Fibroblast of the aortic adventitia (primary cell): ENCODE measurements around the gene COPG1. TPM values are rescaled to one million over a fixed set of nuclear protein-coding genes. Genes with fewer than 3 reads are reported as not detected.
"Not testable (repeated sequence)": the region's sequence is repeated elsewhere in the genome, so short reads cannot be mapped to it uniquely, and the experiment has no call there.

ENCODE experiments used
- DNase-seq: peaks from one replicate; pipeline ENCODE4 v3.0.0-alpha.2; 2010; ENCODE audit warnings: low read depth
- H3K4me3 ChIP-seq: 2 replicates; pipeline ENCODE4 v1.5.1; 2011; ENCODE audit warnings: low read depth, mild to moderate bottlenecking, control low read depth, low read length, moderate library complexity
- total RNA-seq: library from RNA; depleted of rRNA; stranded (reverse); fragments of >200 nt; gene quantifications from 2 replicates; pipeline ENCODE4 v1.2.3, GENCODE V29; 2012; ENCODE audit warnings: low replicate concordance
- TF ChIP-seq, protein P1 (sequence below): IDR thresholded peaks from 2 replicates; pipeline ENCODE4 v1.5.1; 2011; ENCODE audit warnings: mild to moderate bottlenecking, low read length, control low read depth, inconsistent platforms; ENCODE audit not compliant: insufficient read depth

Gene COPG1
- total RNA-seq, 1 donor = 235 TPM

DNA sequence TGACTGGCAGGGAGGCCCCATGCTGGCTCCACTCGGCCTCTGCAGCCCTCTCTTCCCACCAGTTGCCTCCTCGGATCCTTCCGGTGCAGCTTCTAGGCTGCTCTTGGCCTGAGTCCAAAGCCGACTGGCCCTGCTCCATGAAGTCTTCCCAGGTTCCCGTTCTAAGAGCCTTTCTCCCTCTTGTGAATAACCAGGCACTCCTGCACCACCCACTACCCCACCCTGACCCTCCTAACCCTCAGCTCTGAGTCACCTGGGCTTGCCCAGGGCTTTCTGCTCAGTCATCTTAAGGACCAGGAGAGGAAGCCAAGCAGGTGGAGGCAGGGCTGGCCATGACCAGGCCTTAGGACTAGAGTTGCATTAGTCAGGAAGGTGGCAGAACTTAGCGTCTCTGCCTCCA is 37.6 kb upstream of the COPG1 start:
- H3K4me3 ChIP-seq = no peak overlapping the region
- DNase-seq = peak; percentile 89
- TF ChIP-seq, protein P1, sequence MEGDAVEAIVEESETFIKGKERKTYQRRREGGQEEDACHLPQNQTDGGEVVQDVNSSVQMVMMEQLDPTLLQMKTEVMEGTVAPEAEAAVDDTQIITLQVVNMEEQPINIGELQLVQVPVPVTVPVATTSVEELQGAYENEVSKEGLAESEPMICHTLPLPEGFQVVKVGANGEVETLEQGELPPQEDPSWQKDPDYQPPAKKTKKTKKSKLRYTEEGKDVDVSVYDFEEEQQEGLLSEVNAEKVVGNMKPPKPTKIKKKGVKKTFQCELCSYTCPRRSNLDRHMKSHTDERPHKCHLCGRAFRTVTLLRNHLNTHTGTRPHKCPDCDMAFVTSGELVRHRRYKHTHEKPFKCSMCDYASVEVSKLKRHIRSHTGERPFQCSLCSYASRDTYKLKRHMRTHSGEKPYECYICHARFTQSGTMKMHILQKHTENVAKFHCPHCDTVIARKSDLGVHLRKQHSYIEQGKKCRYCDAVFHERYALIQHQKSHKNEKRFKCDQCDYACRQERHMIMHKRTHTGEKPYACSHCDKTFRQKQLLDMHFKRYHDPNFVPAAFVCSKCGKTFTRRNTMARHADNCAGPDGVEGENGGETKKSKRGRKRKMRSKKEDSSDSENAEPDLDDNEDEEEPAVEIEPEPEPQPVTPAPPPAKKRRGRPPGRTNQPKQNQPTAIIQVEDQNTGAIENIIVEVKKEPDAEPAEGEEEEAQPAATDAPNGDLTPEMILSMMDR = no peak

DNA sequence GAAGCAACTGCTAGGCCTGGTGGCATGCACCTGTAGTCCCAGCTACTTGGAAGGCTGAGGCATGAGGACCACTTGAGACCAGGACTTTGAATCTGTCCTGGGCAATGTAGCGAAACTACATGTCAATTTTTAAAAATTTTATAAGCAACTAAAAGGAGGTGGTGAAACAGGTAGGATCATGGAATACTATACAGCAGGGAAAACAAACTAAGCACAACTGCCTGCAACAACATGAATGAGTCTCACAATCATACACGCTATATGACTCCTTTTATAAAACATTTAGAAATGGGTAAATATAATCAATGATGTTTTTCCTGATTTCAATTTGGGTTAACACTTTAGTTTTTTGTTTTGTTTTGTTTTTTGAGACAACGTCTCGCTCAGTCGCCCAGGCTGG is 36.2 kb upstream of the COPG1 start:
- no peak for DNase-seq
- H3K4me3 ChIP-seq = no peak overlapping the region
- TF ChIP-seq, protein P1 = no peak

DNA sequence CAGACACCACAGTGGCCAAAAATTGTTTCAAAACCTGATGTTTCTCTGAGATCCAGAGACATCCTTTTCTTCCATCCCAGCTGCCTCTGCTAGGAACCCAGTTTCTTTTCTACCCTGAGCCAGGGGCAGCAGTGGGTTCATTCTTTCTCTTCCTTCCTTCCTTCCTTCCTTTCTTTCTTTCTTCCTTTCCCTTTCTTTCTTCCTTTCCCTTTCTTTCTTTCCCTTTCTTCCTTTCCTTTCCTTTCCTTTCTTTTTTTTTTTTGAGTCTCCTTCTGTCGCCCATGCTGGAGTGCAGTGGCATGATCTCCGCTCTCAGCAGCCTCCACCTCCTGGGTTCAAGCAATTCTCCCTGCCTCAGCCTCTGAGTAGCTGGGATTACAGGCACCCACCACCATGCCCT is 30.7 kb upstream of the COPG1 start:
- no peak overlapping the region for H3K4me3 ChIP-seq
- TF ChIP-seq, protein P1 = no peak
- DNase-seq = no peak

DNA sequence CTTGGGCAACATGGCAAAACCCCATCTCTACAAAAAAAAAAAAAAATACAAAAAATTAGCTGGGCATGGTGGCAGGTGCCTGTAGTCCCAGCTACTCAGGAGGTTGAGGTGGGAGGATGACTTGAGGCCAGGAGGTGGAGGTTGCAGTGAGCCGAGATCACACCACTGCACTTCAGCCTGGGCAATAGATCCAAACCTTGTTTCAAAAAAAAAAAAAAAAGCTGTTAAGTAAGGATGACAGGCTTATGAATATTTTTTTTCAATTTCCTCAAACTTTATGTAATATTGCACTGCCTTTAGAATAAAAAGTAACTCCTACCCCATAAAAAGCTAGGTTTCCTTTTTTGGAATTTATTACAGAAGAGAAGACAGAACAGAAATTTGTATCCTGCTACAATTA is 25.0 kb upstream of the COPG1 start:
- DNase-seq, H3K4me3 ChIP-seq: not testable (repeated sequence)

DNA sequence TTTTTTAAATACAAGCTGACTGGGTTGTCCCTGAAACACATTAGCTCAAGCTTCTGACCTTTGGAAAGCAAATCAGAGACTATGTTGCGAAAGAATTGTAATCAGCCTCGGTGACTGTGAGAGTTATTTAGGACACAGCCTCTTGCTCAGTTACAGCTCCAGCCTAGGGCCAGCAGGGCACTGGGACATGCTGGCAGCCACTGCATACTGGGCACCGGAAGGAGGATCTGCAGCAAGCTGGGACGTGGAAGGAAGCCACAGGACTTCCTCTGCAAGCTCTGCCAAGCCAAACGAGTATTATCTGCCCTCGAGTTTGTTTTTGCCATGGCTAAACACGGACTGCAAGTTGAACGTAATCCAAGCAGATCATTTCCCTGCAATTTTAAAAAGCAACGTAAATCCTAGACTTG is 24.4 kb upstream of the COPG1 start:
- H3K4me3 ChIP-seq = peak overlapping the region; percentile 49
- peak; percentile 75 for DNase-seq
- TF ChIP-seq, protein P1 = no peak

DNA sequence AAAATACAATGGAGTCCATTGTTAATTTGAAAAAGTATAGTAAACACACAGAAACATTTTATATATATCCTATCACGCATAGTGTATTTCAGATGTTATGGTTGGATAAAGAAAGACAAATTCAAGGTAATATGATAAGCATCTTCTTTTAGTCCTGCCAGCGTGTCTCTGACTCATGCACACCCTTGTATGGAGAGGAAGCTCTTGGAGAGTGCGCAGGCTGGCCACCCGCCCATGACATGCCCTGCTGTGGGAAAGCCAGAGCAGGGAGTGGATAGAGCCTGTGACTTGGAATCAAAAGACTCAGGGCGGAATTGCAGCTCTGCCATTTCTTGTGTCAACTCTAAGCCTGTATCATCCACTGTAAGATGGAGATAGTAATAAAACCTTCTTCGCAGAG is 23.0 kb upstream of the COPG1 start:
- H3K4me3 ChIP-seq = no peak overlapping the region
- TF ChIP-seq, protein P1 = no peak
- DNase-seq = peak; percentile 91

DNA sequence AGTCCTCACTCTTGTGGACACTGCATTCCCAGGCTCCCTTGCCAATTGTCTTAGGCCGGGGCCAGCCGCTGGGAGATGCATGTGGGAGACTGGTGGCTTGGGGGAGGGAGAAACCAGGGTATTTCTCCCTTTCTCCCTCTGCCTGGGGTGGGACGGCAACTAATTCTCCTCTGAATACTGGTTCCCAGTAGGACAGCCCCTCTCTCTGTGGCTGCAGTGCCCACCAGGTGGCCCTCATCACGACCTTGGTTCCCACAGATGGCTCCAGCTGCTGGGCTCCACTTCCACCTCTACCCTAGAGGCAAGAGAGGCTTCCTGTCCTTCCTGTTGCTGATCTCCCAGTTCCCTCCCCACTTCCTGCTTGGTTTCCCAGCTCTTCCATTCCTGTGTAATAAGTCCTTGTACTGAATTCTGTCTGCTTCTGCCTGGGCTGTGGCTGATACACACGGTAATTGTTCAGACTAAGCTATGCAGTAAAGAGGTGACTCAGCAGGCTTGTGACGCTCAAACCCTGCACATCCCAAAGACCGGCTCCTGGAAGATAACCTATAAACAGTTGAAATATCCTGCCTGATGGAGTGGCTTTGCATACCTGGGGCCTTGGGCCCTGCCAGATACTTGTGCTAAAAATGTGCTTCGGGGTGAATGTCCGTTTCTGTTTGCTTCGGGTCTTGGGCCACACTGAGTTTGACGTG is 20.4 kb upstream of the COPG1 start:
- TF ChIP-seq, protein P1 = no peak
- H3K4me3 ChIP-seq = no peak overlapping the region
- DNase-seq = peak; percentile 69
